A549 (cell line): Measurements from ENCODE around the gene CALN1.

Experiments
- CBX2 ChIP-seq: fragments of 200-600 bp; sonication (generic); IDR thresholded peaks from 2 replicates; pipeline ENCODE4 v1.6.1; 2016; ENCODE audit warnings: low read depth, mild to moderate bottlenecking, borderline replicate concordance
- CTCF ChIP-seq: fragments of >200 bp; sonication (Bioruptor Twin); formaldehyde crosslinking; IDR thresholded peaks from 3 replicates; pipeline ENCODE4 v1.5.1; 2016
- EP300 ChIP-seq, 2 experiments: fragments of >200 bp; sonication (Bioruptor Twin); formaldehyde crosslinking; IDR thresholded peaks; 2 replicates in 1 of 2; 3 replicates in 1 of 2; pipeline ENCODE4 v1.6.1; 2016 to 2017
- FOSL2 ChIP-seq, 2 experiments: fragments of 450-650 bp in 1 of 2; fragments of >200 bp in 1 of 2; sonication (Bioruptor Twin) in 1 of 2; formaldehyde crosslinking; IDR thresholded peaks; 2 replicates each; pipeline versions ENCODE4 v1.5.0 to v1.6.1; 2016 to 2020; ENCODE audit warnings: mild to moderate bottlenecking in 1 of 2, moderate library complexity in 1 of 2
- MAX ChIP-seq: IDR thresholded peaks from 2 replicates; pipeline ENCODE4 v1.6.1; 2012
- POLR2A ChIP-seq: IDR thresholded peaks from 2 replicates; pipeline ENCODE4 v1.6.1; 2012; ENCODE audit warnings: mild to moderate bottlenecking, low read length
- RARB ChIP-seq: fragments of 250-450 bp; sonication (Bioruptor Pico); IDR thresholded peaks from 2 replicates; pipeline ENCODE4 v1.8.0; 2021; ENCODE audit warnings: mild to moderate bottlenecking, moderate library complexity
- RCOR1 ChIP-seq: fragments of 150-350 bp; IDR thresholded peaks from 2 replicates; pipeline ENCODE4 v1.6.1; 2014; ENCODE audit warnings: antibody characterized with exemption, low read length, low read depth
- TFCP2L1 ChIP-seq: fragments of 250-450 bp; sonication (Bioruptor Pico); IDR thresholded peaks from 2 replicates; pipeline ENCODE4 v1.5.0; 2021; ENCODE audit warnings: mild to moderate bottlenecking
- USF2 ChIP-seq: fragments of 450-650 bp; IDR thresholded peaks from 2 replicates; pipeline ENCODE4 v1.6.1; 2014; ENCODE audit warnings: antibody characterized with exemption

GRCh38 chr7:71828361-71828760, 583.8 kb downstream of the CALN1 start:
- TF ChIP-seq MAX, result no peak
- TF ChIP-seq CTCF, result no peak
- TF ChIP-seq USF2, result no peak
- no peak for TF ChIP-seq FOSL2 (IDR thresholded peaks at IDR 0.05)
- no peak for TF ChIP-seq FOSL2 (CRISPR knock-in tag; IDR thresholded peaks at IDR 0.05)
- TF ChIP-seq RARB (CRISPR knock-in tag), result no peak
- TF ChIP-seq POLR2A, result no peak
- TF ChIP-seq RCOR1, result no peak
- no peak for TF ChIP-seq EP300 (IDR thresholded peaks at IDR 0.05)
- TF ChIP-seq CBX2, result no peak
- TF ChIP-seq TFCP2L1 (CRISPR knock-in tag), result no peak
